ENCODE measurements around the gene GPR119. TPM values are rescaled to one million over a fixed set of nuclear protein-coding genes. Genes with fewer than 3 reads are reported as not detected.
"Not testable (repeated sequence)": the region's sequence is repeated elsewhere in the genome, so short reads cannot be mapped to it uniquely, and the experiment has no call there.

GPR119 gene
- total RNA-seq = 1 to 10 TPM in 1 of 2 donors, not detected in 1; 1.2 TPM

GRCh38 chrX:130385520-130385919 lies at the start of gene GPR119:
TSS of gene GPR119 (minus strand) at chrX:130385674. CDS start at chrX:130385447, 227 bp downstream.
- no peaks in the 10 kb centered on the region for H3K27me3 ChIP-seq (replicated peaks; ENCODE audit: insufficient read depth)
- no peak for DNase-seq (ENCODE audit: low spot score)
- H3K4me1 ChIP-seq (replicated peaks) = no peaks in the 10 kb centered on the region
- 69% methylated on average over 4 of the region's 4 CpGs for WGBS
- H3K27ac ChIP-seq = no peak within 1 kb of the TSS
- no peaks in the 10 kb centered on the region for H3K36me3 ChIP-seq
- TF ChIP-seq POLR2AphosphoS5 (IDR thresholded peaks at IDR 0.05) (no peak), POLR2A (IDR thresholded peaks at IDR 0.05) (no peak), CTCF (IDR thresholded peaks at IDR 0.05) (no peak)
- H3K9me3 ChIP-seq = no peaks in the 10 kb centered on the region
- intact Hi-C loops (cut with DNase I) = no loop called here
- H3K4me3 ChIP-seq = no peak within 1 kb of the TSS

GRCh38 chrX:130429236-130429635 lies 43.8 kb upstream of the GPR119 start:
- H3K4me3 ChIP-seq; intact Hi-C loops (cut with DNase I); H3K27ac ChIP-seq; H3K4me1 ChIP-seq (replicated peaks); H3K9me3 ChIP-seq; H3K27me3 ChIP-seq (replicated peaks; ENCODE audit: insufficient read depth); H3K36me3 ChIP-seq; DNase-seq (ENCODE audit: low spot score): not testable (repeated sequence)
- WGBS = 89% methylated on average over 5 of the region's 5 CpGs

GRCh38 chrX:130426531-130426930 lies 41.1 kb upstream of the GPR119 start:
- no peak for DNase-seq (ENCODE audit: low spot score)
- TF ChIP-seq CTCF (IDR thresholded peaks at IDR 0.05) (no peak), POLR2AphosphoS5 (IDR thresholded peaks at IDR 0.05) (no peak), POLR2A (IDR thresholded peaks at IDR 0.05) (no peak)
- no peak overlapping the region for H3K27ac ChIP-seq
- no peak overlapping the region for H3K4me3 ChIP-seq
- H3K4me1 ChIP-seq (replicated peaks) = no peaks in the 10 kb centered on the region
- no peaks in the 10 kb centered on the region for H3K9me3 ChIP-seq
- H3K36me3 ChIP-seq = no peaks in the 10 kb centered on the region
- 96% methylated on average over 6 of the region's 6 CpGs for WGBS
- H3K27me3 ChIP-seq (replicated peaks; ENCODE audit: insufficient read depth) = no peaks in the 10 kb centered on the region
- intact Hi-C loops (cut with DNase I) = no loop called here

GRCh38 chrX:130419263-130419662 lies 33.8 kb upstream of the GPR119 start:
- Histone ChIP-seq H3K27me3 (replicated peaks; ENCODE audit: insufficient read depth) (no peaks in the 10 kb centered on the region), H3K4me3 (no peak overlapping the region), H3K4me1 (replicated peaks) (no peaks in the 10 kb centered on the region), H3K9me3 (no peaks in the 10 kb centered on the region), H3K27ac (no peak overlapping the region), H3K36me3 (no peaks in the 10 kb centered on the region)
- WGBS = 58% methylated on average over 2 of the region's 2 CpGs
- TF ChIP-seq POLR2A (IDR thresholded peaks at IDR 0.05) (no peak), POLR2AphosphoS5 (IDR thresholded peaks at IDR 0.05) (no peak), CTCF (IDR thresholded peaks at IDR 0.05) (no peak)
- DNase-seq (ENCODE audit: low spot score) = no peak
- intact Hi-C loops (cut with DNase I) = no loop called here

DNA sequence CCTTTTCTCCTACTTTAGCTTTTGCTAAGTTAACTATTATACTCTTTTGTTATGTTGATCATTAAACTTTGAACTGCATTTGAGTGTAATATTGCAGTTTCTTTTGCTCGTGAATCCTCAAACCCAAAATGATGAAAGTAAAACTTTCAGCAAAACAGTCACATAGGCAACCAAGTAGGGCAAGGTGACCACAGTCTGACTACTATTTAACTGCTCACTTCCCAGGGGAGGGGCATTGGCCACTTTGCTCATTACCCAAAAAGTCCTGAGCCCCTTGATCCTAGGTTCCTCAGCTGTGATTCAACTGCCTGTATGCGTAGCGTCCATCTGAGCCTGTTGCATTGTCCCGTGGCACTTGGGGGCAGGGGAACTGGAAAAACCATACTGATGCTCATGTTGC lies 33.3 kb upstream of the GPR119 start:
- no peaks in the 10 kb centered on the region for H3K27me3 ChIP-seq (replicated peaks; ENCODE audit: insufficient read depth)
- intact Hi-C loops (cut with DNase I) = no loop called here
- no peak overlapping the region for H3K27ac ChIP-seq
- no peaks in the 10 kb centered on the region for H3K4me1 ChIP-seq (replicated peaks)
- H3K9me3 ChIP-seq = no peaks in the 10 kb centered on the region
- H3K4me3 ChIP-seq = no peak overlapping the region
- H3K36me3 ChIP-seq = no peaks in the 10 kb centered on the region
- TF ChIP-seq CTCF (IDR thresholded peaks at IDR 0.05) (no peak), POLR2AphosphoS5 (IDR thresholded peaks at IDR 0.05) (no peak), POLR2A (IDR thresholded peaks at IDR 0.05) (no peak)
- 83% methylated on average over 4 of the region's 4 CpGs for WGBS
- DNase-seq (ENCODE audit: low spot score) = no peak
